Smooth muscle cell (in vitro differentiated cells): Measurements from ENCODE around the gene CCDC74B. TPM values are rescaled to one million over a fixed set of nuclear protein-coding genes. Genes with fewer than 3 reads are reported as not detected.
"Not testable (repeated sequence)": the region's sequence is repeated elsewhere in the genome, so short reads cannot be mapped to it uniquely, and the experiment has no call there.

Source experiments
- DNase-seq: peaks from one replicate; lab custom pipeline; 2025; ENCODE audit not compliant: unreplicated experiment; lab: John Stamatoyannopoulos, UW
- H2AFZ ChIP-seq: fragments of 200-600 bp; sonication (generic); 2 replicates; pipeline ENCODE4 v1.6.0; 2016; ENCODE audit warnings: antibody characterized with exemption, low read depth, mild to moderate bottlenecking
- H3F3A ChIP-seq: fragments of 200-600 bp; sonication (generic); 2 replicates; pipeline ENCODE4 v1.6.0; 2017; ENCODE audit warnings: antibody characterized with exemption, low read depth
- H3K27ac ChIP-seq: fragments of 200-600 bp; sonication (generic); 2 replicates; pipeline ENCODE4 v1.5.1; 2016; ENCODE audit warnings: low read depth, mild to moderate bottlenecking
- H3K27me3 ChIP-seq: fragments of 200-600 bp; sonication (generic); 2 replicates; pipeline ENCODE4 v1.6.1; 2016; ENCODE audit warnings: low read depth, mild to moderate bottlenecking
- H3K36me3 ChIP-seq: fragments of 200-600 bp; sonication (generic); 2 replicates; pipeline ENCODE4 v1.5.1; 2016; ENCODE audit warnings: low read depth
- H3K4me1 ChIP-seq: fragments of 200-600 bp; sonication (generic); 2 replicates; pipeline ENCODE4 v1.5.1; 2016; ENCODE audit warnings: low read depth
- H3K4me2 ChIP-seq: fragments of 200-600 bp; sonication (generic); 2 replicates; pipeline ENCODE4 v1.6.0; 2016; ENCODE audit warnings: mild to moderate bottlenecking
- H3K4me3 ChIP-seq: fragments of 200-600 bp; sonication (generic); 2 replicates; pipeline ENCODE4 v1.5.1; 2016; ENCODE audit warnings: mild to moderate bottlenecking
- H3K79me2 ChIP-seq: fragments of 200-600 bp; sonication (generic); 2 replicates; pipeline ENCODE4 v1.6.0; 2016; ENCODE audit warnings: low read depth, mild to moderate bottlenecking
- H3K9ac ChIP-seq: fragments of 200-600 bp; sonication (generic); 2 replicates; pipeline ENCODE4 v1.6.0; 2016; ENCODE audit warnings: low read depth
- H3K9me3 ChIP-seq: fragments of 200-600 bp; sonication (generic); replicated peaks from 2 replicates; pipeline ENCODE4 v1.5.1; 2016; ENCODE audit warnings: low read depth
- H4K20me1 ChIP-seq: fragments of 200-600 bp; sonication (generic); 2 replicates; pipeline ENCODE4 v1.6.0; 2016; ENCODE audit warnings: low read depth
- CTCF ChIP-seq: fragments of 200-600 bp; sonication (generic); IDR thresholded peaks from 2 replicates; pipeline ENCODE4 v1.5.1; 2017; ENCODE audit warnings: borderline replicate concordance, mild to moderate bottlenecking, antibody characterized with exemption; ENCODE audit not compliant: insufficient read depth, poor library complexity, severe bottlenecking
- WGBS: methylation state at CpG from one replicate; pipeline ENCODE4 v1.1.7; 2016; ENCODE audit warnings: low lambda C conversion rate; 5-methylcytosine and 5-hydroxymethylcytosine counted together
- polyA plus RNA-seq: library from polyadenylated mRNA; unstranded; fragments of >200 nt; fragmentation: Nextera tagmentation; extraction: Ambion mirVana; gene quantifications from 2 replicates; pipeline ENCODE4 v1.2.1, GENCODE V29; 2016
- total RNA-seq: library from RNA; depleted of rRNA; stranded (reverse); fragments of >200 nt; gene quantifications from 2 replicates; pipeline ENCODE4 v1.2.3, GENCODE V29; 2014

Gene CCDC74B
- total and polyA plus RNA-seq, 2 experiments from 2014 or later: 7.7 to 14.5 TPM

GRCh38 chr2:130165293-130166016 lies 20.5 kb upstream of the CCDC74B start:
- H4K20me1 ChIP-seq: no peaks in the 10 kb centered on the region
- no peaks in the 10 kb centered on the region for H3K79me2 ChIP-seq
- no peaks in the 10 kb centered on the region for H3K4me1 ChIP-seq
- WGBS: 98% methylated on average over 8 of the region's 8 CpGs
- TF ChIP-seq CTCF: no peak
- H3K27ac ChIP-seq: no peak overlapping the region
- peaks cover 4% of the 10 kb centered on the region for H3K36me3 ChIP-seq
- H3K4me2 ChIP-seq: no peak overlapping the region
- no peak for DNase-seq
- H2AFZ ChIP-seq: no peak overlapping the region
- H3F3A ChIP-seq: no peaks in the 10 kb centered on the region
- H3K27me3 ChIP-seq: no peaks in the 10 kb centered on the region
- no peak overlapping the region for H3K9ac ChIP-seq
- H3K9me3 ChIP-seq: no peaks in the 10 kb centered on the region
- H3K4me3 ChIP-seq: no peak overlapping the region

- no peaks in the 10 kb centered on the region for H3K27me3 ChIP-seq
- no peak overlapping the region for H2AFZ ChIP-seq
- peaks cover 4% of the 10 kb centered on the region for H3K36me3 ChIP-seq
- no peak for TF ChIP-seq CTCF
- H3K4me3 ChIP-seq: no peak overlapping the region
- DNase-seq: no peak
- WGBS: 96% methylated on average over 9 of the region's 9 CpGs
- H3K9me3 ChIP-seq: no peaks in the 10 kb centered on the region
- H3F3A ChIP-seq: no peaks in the 10 kb centered on the region
- no peak overlapping the region for H3K27ac ChIP-seq
- no peaks in the 10 kb centered on the region for H4K20me1 ChIP-seq
- no peak overlapping the region for H3K4me2 ChIP-seq
- no peak overlapping the region for H3K9ac ChIP-seq
- H3K4me1 ChIP-seq: no peaks in the 10 kb centered on the region
- no peaks in the 10 kb centered on the region for H3K79me2 ChIP-seq
Observed at GRCh38 chr2:130162968-130163367, 18.1 kb upstream of the CCDC74B start.

DNA sequence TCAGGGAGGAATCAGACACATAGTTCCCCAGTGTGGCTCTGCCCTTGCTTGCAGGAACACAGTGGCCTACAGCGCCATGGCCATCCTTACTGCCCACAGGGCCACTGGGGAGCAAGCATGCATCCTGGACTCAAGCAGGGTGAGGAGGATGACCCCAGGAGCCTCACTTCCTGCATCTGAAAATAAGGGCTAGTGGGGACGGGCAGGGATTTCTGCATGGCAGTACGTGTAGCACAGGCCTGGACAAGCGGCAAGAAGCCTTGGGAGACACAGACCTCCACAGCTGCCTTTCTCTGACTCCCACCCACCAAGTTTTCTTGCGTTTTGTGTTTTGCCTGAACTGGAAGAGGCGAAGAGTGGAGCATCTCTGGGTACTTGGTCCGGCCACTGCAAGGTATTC lies 17.6 kb upstream of the CCDC74B start:
- not testable (repeated sequence) for H3K79me2 ChIP-seq, H3K27me3 ChIP-seq, H3K27ac ChIP-seq, H3F3A ChIP-seq, H3K4me2 ChIP-seq, H3K9me3 ChIP-seq, DNase-seq, H3K4me1 ChIP-seq, H2AFZ ChIP-seq, H3K9ac ChIP-seq, H3K4me3 ChIP-seq, H4K20me1 ChIP-seq, H3K36me3 ChIP-seq
- WGBS: 94% methylated on average over 7 of the region's 7 CpGs

DNA sequence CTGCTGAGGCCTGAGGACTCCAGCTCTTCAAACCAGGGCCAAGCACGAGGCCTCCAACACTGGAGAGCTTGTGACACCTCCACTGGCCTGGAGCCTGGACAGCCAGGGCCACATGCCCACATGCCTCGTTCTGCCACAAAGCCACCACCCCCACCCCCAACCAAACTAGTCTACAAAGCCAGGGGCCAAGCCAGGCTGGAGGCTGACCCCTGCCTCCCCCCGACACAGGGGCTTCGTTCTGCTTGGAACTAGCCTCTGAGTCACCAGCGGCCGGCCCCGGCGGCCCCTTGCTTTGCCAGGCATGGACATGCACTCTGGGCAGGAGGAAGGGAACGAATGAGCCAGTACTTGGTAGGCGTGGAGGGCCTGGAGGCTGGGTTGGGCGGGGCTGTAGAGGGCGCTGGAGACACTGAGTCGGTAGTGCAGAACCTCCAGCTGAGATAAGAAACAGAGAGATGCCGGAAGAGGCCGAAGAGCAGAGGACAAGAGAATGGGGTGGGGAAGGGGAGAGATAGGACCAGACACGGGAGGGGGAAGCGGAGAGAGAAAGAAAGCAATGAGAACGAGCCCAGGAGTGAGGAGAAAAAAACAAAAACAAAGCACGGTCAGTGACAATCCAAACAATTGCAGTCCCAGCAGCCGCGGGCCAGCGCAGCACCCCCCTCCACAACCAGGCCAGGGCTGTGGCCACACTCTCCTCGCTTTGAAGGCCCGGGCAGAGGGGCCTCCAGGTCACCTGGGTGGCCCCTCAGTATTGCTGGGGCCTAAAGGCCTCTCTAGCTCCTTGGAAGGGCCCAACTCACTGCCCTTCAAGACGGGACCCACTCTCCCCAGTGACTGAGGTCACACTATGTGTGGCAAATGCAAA lies 16.2 kb upstream of the CCDC74B start:
- not testable (repeated sequence) for H4K20me1 ChIP-seq, H3K36me3 ChIP-seq, H2AFZ ChIP-seq, H3K4me2 ChIP-seq, H3K79me2 ChIP-seq, H3K4me3 ChIP-seq, H3F3A ChIP-seq, H3K9ac ChIP-seq, H3K4me1 ChIP-seq, H3K27me3 ChIP-seq, H3K9me3 ChIP-seq
- 41% methylated on average over 21 of the region's 25 CpGs for WGBS
- TF ChIP-seq CTCF: peak; percentile 9
- peak overlapping the region; percentile 50 for H3K27ac ChIP-seq
- DNase-seq: peak; percentile 24
